A673 (cell line): ENCODE data around the gene ALKBH3.

ENCODE experiments used
- EZH2 ChIP-seq: fragments of 200-600 bp; sonication (generic); IDR thresholded peaks from 2 replicates; pipeline ENCODE4 v1.6.1; 2017; ENCODE audit warnings: borderline replicate concordance, low read depth, mild to moderate bottlenecking, mixed read lengths, antibody characterized with exemption, low read length; ENCODE audit not compliant: poor library complexity, severe bottlenecking
- TF ChIP-seq, protein P1 (sequence below): fragments of 300-800, 200-600 bp; sonication (generic); conservative IDR thresholded peaks from 2 replicates; pipeline ENCODE4 v1.5.1; 2017; ENCODE audit warnings: low read depth, mild to moderate bottlenecking, antibody characterized with exemption, low read length, moderate library complexity, mixed read lengths

- TF ChIP-seq, protein P1, sequence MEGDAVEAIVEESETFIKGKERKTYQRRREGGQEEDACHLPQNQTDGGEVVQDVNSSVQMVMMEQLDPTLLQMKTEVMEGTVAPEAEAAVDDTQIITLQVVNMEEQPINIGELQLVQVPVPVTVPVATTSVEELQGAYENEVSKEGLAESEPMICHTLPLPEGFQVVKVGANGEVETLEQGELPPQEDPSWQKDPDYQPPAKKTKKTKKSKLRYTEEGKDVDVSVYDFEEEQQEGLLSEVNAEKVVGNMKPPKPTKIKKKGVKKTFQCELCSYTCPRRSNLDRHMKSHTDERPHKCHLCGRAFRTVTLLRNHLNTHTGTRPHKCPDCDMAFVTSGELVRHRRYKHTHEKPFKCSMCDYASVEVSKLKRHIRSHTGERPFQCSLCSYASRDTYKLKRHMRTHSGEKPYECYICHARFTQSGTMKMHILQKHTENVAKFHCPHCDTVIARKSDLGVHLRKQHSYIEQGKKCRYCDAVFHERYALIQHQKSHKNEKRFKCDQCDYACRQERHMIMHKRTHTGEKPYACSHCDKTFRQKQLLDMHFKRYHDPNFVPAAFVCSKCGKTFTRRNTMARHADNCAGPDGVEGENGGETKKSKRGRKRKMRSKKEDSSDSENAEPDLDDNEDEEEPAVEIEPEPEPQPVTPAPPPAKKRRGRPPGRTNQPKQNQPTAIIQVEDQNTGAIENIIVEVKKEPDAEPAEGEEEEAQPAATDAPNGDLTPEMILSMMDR = no peak
- TF ChIP-seq EZH2 = no peak
These were observed 17.9 kb downstream of the ALKBH3 start for GRCh38 chr11:43898574-43898973.
